ENCODE measurements around the gene ANP32E. TPM values are rescaled to one million over a fixed set of nuclear protein-coding genes. Genes with fewer than 3 reads are reported as not detected.

Gene ANP32E
- total and polyA plus RNA-seq, 2 of the 8 experiments (the other 6 are each of a cell fraction or from before 2014, with no cell fraction given) = 20.7 to 123 TPM

DNA sequence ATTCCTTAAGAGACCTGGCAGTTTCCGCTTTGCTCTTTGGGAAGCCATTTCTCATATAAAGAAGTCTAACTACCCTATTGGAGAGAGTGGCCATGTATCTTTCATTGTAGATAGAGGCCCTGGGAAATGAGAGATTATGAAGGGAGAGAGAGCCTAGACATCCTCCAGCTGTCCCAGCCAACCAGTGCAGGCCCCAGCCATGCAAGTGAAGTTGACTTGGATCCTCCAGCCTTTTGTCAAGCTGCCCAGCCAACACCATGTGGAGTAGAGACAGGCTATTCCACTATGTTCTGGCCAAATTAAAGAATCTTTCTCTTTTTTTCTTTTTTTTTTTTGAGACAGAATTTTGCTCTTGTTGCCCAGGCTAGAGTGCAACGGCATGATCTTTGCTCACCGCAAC is 7.1 kb upstream of the ANP32E start:
- Histone ChIP-seq H3K4me1 (replicated peaks in 1 of 4; ENCODE audit: control insufficient read depth in 3 of 4, insufficient read depth in 4 of 4, low read length in 3 of 4) (no peaks in the 10 kb centered on the region), H2BK12ac (ENCODE audit: low read depth, low read length) (no peak overlapping the region), H3K4me3 (ENCODE audit: extremely low read depth in 1 of 4, insufficient read depth in 2 of 4, low read depth in 3 of 4, low read length in 4 of 4) (no peak overlapping the region), H3K23me2 (ENCODE audit: low read depth, low read length) (no peaks in the 10 kb centered on the region), H2BK20ac (ENCODE audit: low read length) (no peak overlapping the region), H4K8ac (ENCODE audit: extremely low read depth, insufficient read depth, low read length) (no peak overlapping the region), H3K23ac (ENCODE audit: insufficient read length) (no peak overlapping the region), H3K9me3 (ENCODE audit: insufficient read depth in 2 of 2, low read depth in 1 of 2, low read length in 1 of 2) (no peaks in the 10 kb centered on the region), H3K18ac (ENCODE audit: extremely low read depth, low read length) (no peak overlapping the region), H2AK5ac (ENCODE audit: low read depth, low read length) (no peak overlapping the region), H3K27ac (ENCODE audit: low read depth, low read length) (no peak overlapping the region), H3K79me1 (ENCODE audit: low read depth, low read length) (no peaks in the 10 kb centered on the region), H3K4me2 (ENCODE audit: insufficient read depth in 1 of 2, low read depth in 2 of 2, low read length in 2 of 2) (no peak overlapping the region), H3K4ac (replicated peaks; ENCODE audit: insufficient read length, low read depth, low read length) (no peak overlapping the region), H3K9ac (replicated peaks in 1 of 4; ENCODE audit: extremely low read depth in 1 of 4, low read depth in 3 of 4, low read length in 3 of 4) (no peak overlapping the region), H2BK120ac (replicated peaks; ENCODE audit: low read depth, low read length) (no peak overlapping the region), H3K79me2 (ENCODE audit: control insufficient read depth in 1 of 2, insufficient read depth in 2 of 2, low read length in 2 of 2) (no peaks in the 10 kb centered on the region), H3K36me3 (ENCODE audit: control insufficient read depth in 2 of 4, insufficient read depth in 4 of 4, low read length in 3 of 4) (no peaks in the 10 kb centered on the region), H3K56ac (replicated peaks; ENCODE audit: insufficient read length, low read depth, low read length) (no peak overlapping the region), H2BK15ac (ENCODE audit: low read length) (no peak overlapping the region), H3K27me3 (replicated peaks in 1 of 4; ENCODE audit: control insufficient read depth in 3 of 4, extremely low read depth in 1 of 4, insufficient read depth in 3 of 4, low read length in 3 of 4) (no peaks in the 10 kb centered on the region), H3K14ac (ENCODE audit: insufficient read length) (no peak overlapping the region), H2BK5ac (ENCODE audit: low read depth, low read length) (no peak overlapping the region), H4K5ac (ENCODE audit: insufficient read length, low read depth, low read length) (no peak overlapping the region), H4K20me1 (replicated peaks in 1 of 2; ENCODE audit: control insufficient read depth in 1 of 2, insufficient read depth in 2 of 2, low read length in 2 of 2) (no peaks in the 10 kb centered on the region), H2AFZ (ENCODE audit: low read length) (no peak overlapping the region), H4K91ac (replicated peaks; ENCODE audit: insufficient read length, low read length) (no peak overlapping the region)
- no peak for DNase-seq (ENCODE audit: low read depth in 1 of 2, low spot score in 2 of 2)
- WGBS, 2 experiments (ENCODE audit: extremely low coverage in 1 of 2, insufficient coverage in 1 of 2, insufficient read length in 1 of 2, insufficient replicate concordance in 2 of 2, low coverage in 1 of 2, low lambda C conversion rate in 2 of 2, missing lambda C conversion rate in 1 of 2) = 99% methylated on average over 3 of the region's 3 CpGs; no CpG with 5 or more reads in 1 of the 2 experiments
- POLR2A ChIA-PET (ENCODE audit: partially characterized antibody) = no interaction called here
- TF ChIP-seq TCF12 (IDR thresholded peaks at IDR 0.05; ENCODE audit: low read depth, low read length) (no peak), SIN3A (conservative IDR thresholded peaks at IDR 0.05 in 1 of 2, IDR thresholded peaks at IDR 0.05 in 1 of 2; ENCODE audit: low read depth in 1 of 2, low read length in 2 of 2) (no peak), RNF2 (IDR thresholded peaks at IDR 0.05; ENCODE audit: borderline replicate concordance, low read depth, low read length, missing control alignments, poor library complexity, severe bottlenecking) (no peak), CEBPB (IDR thresholded peaks at IDR 0.05; ENCODE audit: low read depth, low read length) (no peak), RFX5 (IDR thresholded peaks at IDR 0.05; ENCODE audit: borderline replicate concordance, low read depth, low read length) (no peak), ZNF274 (IDR thresholded peaks at IDR 0.05; ENCODE audit: borderline replicate concordance, extremely low read depth, low read length) (no peak)
- CTCF ChIA-PET (ENCODE audit: partially characterized antibody) = no interaction called here
- FAIRE-seq = no peak

Measured in H1 (cell line).